Measurements from ENCODE around the gene ACACA.

ACACA gene

GRCh38 chr17:37361543-37361942, 45.1 kb downstream of the ACACA start:
- H3K4me2 ChIP-seq (ENCODE audit: low read length), result no peak overlapping the region
- TF ChIP-seq, protein P1, sequence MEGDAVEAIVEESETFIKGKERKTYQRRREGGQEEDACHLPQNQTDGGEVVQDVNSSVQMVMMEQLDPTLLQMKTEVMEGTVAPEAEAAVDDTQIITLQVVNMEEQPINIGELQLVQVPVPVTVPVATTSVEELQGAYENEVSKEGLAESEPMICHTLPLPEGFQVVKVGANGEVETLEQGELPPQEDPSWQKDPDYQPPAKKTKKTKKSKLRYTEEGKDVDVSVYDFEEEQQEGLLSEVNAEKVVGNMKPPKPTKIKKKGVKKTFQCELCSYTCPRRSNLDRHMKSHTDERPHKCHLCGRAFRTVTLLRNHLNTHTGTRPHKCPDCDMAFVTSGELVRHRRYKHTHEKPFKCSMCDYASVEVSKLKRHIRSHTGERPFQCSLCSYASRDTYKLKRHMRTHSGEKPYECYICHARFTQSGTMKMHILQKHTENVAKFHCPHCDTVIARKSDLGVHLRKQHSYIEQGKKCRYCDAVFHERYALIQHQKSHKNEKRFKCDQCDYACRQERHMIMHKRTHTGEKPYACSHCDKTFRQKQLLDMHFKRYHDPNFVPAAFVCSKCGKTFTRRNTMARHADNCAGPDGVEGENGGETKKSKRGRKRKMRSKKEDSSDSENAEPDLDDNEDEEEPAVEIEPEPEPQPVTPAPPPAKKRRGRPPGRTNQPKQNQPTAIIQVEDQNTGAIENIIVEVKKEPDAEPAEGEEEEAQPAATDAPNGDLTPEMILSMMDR (IDR thresholded peaks at IDR 0.05; ENCODE audit: low read depth, low read length, poor library complexity, severe bottlenecking), result no peak
- no peak for TF ChIP-seq EZH2phosphoT487 (IDR thresholded peaks at IDR 0.05; ENCODE audit: borderline replicate concordance, low read length)

GRCh38 chr17:37360632-37361031, 46.0 kb downstream of the ACACA start:
- H3K27me3 ChIP-seq (ENCODE audit: control insufficient read depth, low read length), result no peaks in the 10 kb centered on the region
- H3K36me3 ChIP-seq (ENCODE audit: control insufficient read depth, low read length), result peaks cover 23% of the 10 kb centered on the region
- H3K79me2 ChIP-seq (ENCODE audit: control insufficient read depth, low read length), result peaks cover 36% of the 10 kb centered on the region
- H3K27ac ChIP-seq (ENCODE audit: low read depth, low read length), result no peak overlapping the region
- H3F3A ChIP-seq (ENCODE audit: control insufficient read depth, insufficient read depth), result peaks cover 7% of the 10 kb centered on the region; the same call in 1 of the 2 replicates
- no peaks in the 10 kb centered on the region for H3K9me3 ChIP-seq (ENCODE audit: control insufficient read depth, insufficient read depth, low read length)
- H3K4me3 ChIP-seq (ENCODE audit: low read length), result no peak overlapping the region
- H3K4me2 ChIP-seq (ENCODE audit: low read length), result no peak overlapping the region
- TF ChIP-seq EZH2phosphoT487 (IDR thresholded peaks at IDR 0.05; ENCODE audit: borderline replicate concordance, low read length), result no peak
- TF ChIP-seq, protein P1 (IDR thresholded peaks at IDR 0.05; ENCODE audit: low read depth, low read length, poor library complexity, severe bottlenecking), result no peak
- no peaks in the 10 kb centered on the region for H3K9me2 ChIP-seq (replicated peaks; ENCODE audit: control insufficient read depth, low read length)
- peaks cover 27% of the 10 kb centered on the region for H3K4me1 ChIP-seq (ENCODE audit: control insufficient read depth, low read length)
- H4K20me1 ChIP-seq (ENCODE audit: control insufficient read depth, insufficient read depth, low read depth, low read length), result peaks cover 11% of the 10 kb centered on the region; the same call in 1 of the 2 replicates

More at GRCh38 chr17:37361543-37361942, 45.1 kb downstream of the ACACA start:
- Histone ChIP-seq H3F3A (ENCODE audit: control insufficient read depth, insufficient read depth) (peaks cover 7% of the 10 kb centered on the region; the same call in 1 of the 2 replicates), H3K36me3 (ENCODE audit: control insufficient read depth, low read length) (peaks cover 23% of the 10 kb centered on the region), H3K27me3 (ENCODE audit: control insufficient read depth, low read length) (no peaks in the 10 kb centered on the region), H3K9me3 (ENCODE audit: control insufficient read depth, insufficient read depth, low read length) (no peaks in the 10 kb centered on the region), H3K4me3 (ENCODE audit: low read length) (no peak overlapping the region), H4K20me1 (ENCODE audit: control insufficient read depth, insufficient read depth, low read depth, low read length) (peaks cover 11% of the 10 kb centered on the region; the same call in 1 of the 2 replicates), H3K79me2 (ENCODE audit: control insufficient read depth, low read length) (peaks cover 26% of the 10 kb centered on the region), H3K27ac (ENCODE audit: low read depth, low read length) (no peak overlapping the region), H3K4me1 (ENCODE audit: control insufficient read depth, low read length) (peaks cover 26% of the 10 kb centered on the region), H3K9me2 (replicated peaks; ENCODE audit: control insufficient read depth, low read length) (no peaks in the 10 kb centered on the region)

DNA sequence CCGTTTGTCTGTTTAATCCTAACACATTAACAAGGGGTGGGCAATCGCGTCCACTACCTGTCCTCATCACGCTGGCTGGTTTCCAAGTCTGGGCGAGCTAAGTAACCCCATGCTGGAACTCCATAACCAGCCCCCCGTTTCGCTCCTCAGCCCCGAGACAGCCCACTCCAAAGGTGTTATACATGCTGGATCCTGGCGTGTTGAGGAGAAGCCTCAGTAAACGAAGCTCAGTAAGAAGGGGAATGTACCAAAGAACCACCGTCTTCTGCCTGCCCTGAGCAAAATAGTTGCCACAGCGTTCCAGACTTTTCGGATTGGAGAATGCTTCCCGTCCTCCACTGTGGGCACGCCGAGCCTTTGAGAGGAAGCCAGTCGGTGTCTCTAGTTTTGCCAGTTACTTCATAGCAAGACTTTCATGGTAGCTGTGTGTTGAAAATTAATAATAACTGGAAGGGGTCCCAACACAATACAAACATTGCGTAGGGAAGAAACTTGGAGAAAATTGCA, 46.9 kb downstream of the ACACA start:
- H3K27ac ChIP-seq (ENCODE audit: low read depth, low read length), result peak overlapping the region; percentile 79
- H3K4me2 ChIP-seq (ENCODE audit: low read length), result peak overlapping the region; percentile 89
- H3K9me3 ChIP-seq (ENCODE audit: control insufficient read depth, insufficient read depth, low read length), result no peaks in the 10 kb centered on the region
- peaks cover 11% of the 10 kb centered on the region; the same call in 1 of the 2 replicates for H4K20me1 ChIP-seq (ENCODE audit: control insufficient read depth, insufficient read depth, low read depth, low read length)
- TF ChIP-seq, protein P1 (IDR thresholded peaks at IDR 0.05; ENCODE audit: low read depth, low read length, poor library complexity, severe bottlenecking), result no peak
- TF ChIP-seq EZH2phosphoT487 (IDR thresholded peaks at IDR 0.05; ENCODE audit: borderline replicate concordance, low read length), result no peak
- peaks cover 24% of the 10 kb centered on the region for H3K36me3 ChIP-seq (ENCODE audit: control insufficient read depth, low read length)
- peak overlapping the region; percentile 73 for H3K4me3 ChIP-seq (ENCODE audit: low read length)
- peaks cover 45% of the 10 kb centered on the region for H3K79me2 ChIP-seq (ENCODE audit: control insufficient read depth, low read length)
- H3K4me1 ChIP-seq (ENCODE audit: control insufficient read depth, low read length), result peaks cover 27% of the 10 kb centered on the region
- H3K27me3 ChIP-seq (ENCODE audit: control insufficient read depth, low read length), result no peaks in the 10 kb centered on the region
- no peaks in the 10 kb centered on the region for H3K9me2 ChIP-seq (replicated peaks; ENCODE audit: control insufficient read depth, low read length)
- peaks cover 7% of the 10 kb centered on the region; the same call in 1 of the 2 replicates for H3F3A ChIP-seq (ENCODE audit: control insufficient read depth, insufficient read depth)

All from DOHH2 (cell line).